ELR (cell line): ENCODE data around the gene COL15A1.

ENCODE experiments used
- DNase-seq: peaks from one replicate; pipeline ENCODE4 v3.0.0-alpha.2; 2015; ENCODE audit warnings: low read depth

Gene COL15A1

DNA sequence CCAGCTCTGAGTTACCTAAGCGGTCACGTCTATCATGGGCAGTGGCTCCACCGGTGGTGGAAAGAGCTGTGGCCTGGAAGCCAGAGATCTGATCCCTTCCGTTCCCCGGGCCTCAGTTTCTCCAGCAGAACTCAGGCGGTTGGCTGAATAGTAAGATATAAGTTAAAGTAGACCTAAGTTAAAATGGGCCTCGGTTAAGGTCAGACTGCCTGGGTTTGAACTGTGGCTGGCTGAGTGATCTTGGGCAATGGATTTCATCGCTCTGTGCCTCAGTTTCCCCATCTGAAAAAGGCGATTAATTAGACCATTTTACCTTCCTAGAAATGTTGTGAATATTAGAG is 997 bp downstream of the COL15A1 start:
- DNase-seq: no peak

DNA sequence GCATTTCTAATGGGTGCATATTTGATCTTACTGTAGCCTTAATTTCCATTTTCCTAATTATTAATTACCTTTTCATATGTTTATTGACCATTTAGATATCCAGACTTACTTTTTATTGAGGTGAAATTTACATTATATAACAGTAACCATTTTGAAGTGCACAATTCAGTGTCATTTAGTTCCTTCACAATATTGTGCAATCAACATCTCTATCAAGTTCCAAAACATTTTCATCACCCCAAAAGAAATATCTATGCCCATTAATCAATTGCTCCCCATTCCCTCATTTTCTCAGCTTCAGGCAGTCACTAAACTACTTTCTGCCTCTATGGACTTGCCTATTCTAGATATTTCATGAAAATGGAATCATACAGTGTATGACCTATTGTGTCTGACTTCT is 5.9 kb downstream of the COL15A1 start:
- DNase-seq: no peak

DNA sequence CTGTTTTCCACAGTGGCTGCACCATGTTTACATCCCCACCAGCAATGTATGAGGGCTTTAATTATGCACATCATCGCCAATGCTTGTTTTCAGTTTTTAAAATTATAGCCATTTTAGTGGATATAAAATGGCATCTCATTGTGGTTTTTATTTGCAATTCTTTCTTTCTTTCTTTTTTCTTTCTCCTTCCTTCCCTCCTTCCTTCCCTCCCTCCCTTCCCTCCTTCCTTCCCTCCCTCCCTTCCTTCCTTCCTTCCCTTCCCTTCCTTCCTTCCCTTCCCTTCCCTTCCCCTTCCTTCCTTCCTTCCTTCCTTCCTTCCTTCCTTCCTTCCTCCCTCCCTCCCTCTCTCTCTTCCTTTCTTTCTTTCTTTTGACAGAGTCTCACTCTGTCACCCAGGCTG is 6.6 kb downstream of the COL15A1 start:
- no peak for DNase-seq

DNA sequence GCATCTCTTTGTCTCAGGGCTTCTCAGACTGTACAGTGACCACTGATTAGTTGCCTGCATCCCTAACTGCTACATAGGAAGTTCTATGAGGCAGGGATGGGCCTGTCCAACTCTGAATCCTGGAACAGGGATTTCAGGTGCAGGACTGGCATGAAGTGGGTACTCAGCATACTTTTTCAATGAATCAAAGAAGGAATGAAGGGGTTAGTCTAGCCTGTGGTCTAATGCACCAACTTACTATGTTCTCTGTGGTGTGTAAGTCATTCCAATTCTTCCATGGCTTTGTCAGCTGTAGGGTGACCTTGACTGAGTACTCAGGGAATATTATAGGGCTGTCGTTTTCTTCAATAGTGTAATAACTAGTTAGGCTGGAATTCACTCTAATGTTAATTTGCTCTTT is 8.3 kb downstream of the COL15A1 start:
- DNase-seq: no peak

DNA sequence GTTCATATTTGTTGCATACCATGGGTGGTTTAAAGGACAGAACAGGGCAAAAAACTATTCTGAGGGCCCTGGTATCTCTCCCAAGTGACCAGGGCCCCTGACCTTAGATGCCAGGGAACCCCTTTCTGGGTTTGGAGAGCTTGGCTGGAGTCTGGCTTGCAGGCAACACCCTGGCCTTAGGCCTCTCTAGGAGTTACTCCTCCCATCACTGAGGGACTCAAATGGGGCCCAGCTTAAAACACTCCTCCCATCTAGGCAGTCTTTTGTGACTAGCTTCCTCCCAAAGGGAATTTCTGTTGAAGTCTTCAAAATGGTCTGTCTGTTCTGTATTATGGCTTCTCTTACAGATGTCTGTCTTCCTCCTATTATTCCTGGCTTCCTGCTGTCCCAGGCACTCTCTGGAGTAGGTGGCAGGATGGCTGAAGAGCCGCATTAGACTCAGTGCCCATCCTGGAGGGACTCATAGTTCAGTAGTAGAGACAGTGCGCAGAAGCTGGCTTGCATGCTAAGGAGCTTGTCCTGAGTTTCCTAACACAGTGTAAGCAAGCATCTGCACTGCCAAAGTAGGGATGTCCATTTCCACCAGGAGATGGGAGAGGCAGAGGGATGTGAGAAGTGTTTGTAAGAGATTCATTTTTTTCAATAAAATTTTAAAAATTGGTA is 10.0 kb downstream of the COL15A1 start:
- DNase-seq: no peak

DNA sequence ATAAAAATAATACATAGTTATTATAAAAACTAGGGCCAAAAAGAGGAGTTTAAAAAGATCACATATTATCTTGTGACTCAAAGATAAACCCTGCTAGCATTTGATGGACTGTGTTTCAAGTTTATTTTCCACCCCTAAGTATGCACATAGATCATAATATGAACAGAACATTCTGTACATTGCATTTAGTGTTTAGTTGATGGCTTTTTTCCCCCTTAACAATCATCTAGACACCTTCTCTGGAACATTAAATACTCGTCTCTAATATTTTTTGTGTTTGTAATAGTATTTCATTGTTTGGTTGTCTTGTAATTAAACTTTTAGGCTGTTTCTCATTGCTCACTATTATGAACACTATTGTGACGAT is 10.5 kb downstream of the COL15A1 start:
- no peak for DNase-seq

DNA sequence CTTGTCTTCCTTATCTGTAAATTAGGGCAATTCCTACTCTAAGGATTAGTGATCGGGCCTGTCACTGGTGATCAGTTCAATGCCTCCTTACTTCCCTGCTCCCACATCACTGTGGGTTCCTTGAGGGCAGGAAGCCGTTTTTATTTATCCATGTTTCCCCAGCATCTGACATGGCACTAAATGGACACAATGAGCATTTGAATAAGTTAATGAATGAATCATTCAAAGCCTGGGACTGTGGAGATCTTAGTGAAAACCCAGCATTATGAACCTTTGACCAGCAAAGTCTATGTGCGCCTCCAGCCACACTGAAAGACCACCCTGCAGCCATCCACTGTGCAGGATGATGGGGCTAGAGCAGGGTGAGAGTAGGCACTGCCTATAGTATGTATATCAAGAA is 11.6 kb downstream of the COL15A1 start:
- DNase-seq: no peak

DNA sequence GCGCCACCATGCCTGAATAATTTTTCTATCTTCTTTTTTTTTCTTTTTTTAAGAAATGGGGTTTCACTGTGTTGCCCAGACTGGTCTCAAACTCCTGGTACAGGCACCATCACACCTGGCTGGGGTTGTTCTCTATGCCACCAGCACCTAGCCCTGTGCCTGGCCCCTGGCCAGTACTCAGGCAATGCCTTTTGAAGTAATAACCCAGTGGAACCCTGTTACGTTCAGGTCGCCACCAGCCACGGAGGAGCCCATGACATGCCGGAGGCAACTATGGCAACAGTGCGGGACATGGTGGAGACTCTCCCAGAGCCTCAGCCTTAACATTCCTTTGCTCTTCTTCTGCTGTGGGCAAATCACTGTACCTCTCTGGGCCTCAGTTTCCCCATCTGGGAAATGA is 14.1 kb downstream of the COL15A1 start:
- no peak for DNase-seq

DNA sequence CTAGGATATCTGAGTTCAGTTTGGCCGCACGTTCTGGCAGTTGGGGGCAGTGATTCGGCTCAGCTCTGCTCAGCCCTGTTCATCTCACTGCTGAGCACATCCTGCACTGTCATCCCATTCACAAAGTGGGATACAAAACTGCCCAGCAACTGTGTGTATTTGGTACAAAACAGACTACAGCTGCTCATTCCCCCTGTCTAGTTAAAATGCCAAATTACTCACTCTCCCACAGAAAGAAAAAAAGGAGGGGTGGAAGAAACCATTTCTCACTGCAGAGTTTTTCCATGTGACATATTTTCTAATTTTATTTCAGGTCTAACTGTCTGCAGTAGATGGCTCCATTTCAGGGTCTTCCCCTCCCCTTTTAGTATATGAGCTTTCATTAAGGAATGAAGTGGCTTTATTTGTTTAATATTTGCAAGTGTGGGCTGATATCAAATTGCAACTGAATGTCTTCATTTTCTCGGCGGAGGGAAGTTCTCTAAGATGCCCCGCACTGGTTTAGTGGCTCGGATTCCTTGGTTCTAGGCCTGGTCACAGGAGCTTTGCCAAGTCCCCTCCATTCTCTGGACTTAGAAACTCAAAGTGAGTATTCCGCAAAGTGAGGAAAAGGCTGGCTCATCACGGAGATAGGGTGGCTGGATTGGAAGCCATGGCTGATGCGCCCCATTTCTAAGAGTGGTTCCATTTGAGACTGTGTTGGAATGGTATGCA is 14.7 kb downstream of the COL15A1 start:
- DNase-seq: peak; percentile 77

DNA sequence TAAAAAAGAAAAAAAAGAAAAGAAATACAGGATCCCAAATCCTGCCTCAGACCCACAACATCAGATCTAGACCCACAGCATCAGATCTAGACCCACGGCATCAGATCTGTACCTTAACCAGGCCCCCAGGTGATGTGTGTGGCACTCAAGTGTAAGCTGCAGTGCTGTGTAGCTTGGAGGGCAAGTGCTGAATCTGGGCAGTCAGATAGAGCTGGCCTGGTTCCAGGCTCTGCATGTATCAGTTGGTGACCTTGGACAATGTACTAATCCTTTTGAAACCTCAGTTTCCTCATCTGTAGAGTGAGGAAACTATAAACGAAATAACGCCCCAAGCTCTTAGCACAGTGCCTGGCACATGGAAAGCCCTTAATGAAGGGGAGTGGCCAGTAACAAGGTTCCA is 16.7 kb downstream of the COL15A1 start:
- DNase-seq: no peak

DNA sequence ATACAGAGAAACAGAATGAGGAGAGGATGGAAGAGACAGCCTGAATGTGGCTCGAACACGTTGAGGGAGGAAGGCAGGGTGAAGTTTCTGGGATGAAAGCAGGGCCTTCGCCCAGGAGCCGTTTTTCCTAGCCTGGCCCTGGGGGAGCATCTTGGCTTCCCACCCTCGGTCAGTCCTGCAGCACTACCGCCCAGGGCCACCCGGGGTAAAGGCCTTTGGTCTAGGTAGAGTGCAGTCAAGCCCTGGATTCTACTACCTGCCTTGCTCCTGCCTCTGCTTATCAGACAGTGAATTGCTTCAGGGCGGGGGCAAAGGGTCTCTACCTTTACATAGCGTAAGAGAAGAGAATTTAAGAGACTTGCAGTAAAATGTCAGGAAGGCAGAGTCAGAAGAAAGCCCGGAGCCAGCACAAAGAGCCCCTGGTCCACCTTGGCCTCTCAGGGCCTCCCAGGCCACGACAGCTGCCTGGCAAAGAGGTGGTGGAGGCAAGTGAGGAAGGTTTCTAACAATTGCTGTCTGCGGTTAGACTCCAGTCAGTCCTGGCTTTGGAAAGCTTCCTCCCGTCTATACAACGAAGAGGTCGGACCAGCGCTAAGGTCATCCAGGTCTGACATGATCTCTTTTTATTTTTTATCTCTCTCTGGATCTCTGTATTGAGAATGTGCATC is 17.9 kb downstream of the COL15A1 start:
- no peak for DNase-seq

DNA sequence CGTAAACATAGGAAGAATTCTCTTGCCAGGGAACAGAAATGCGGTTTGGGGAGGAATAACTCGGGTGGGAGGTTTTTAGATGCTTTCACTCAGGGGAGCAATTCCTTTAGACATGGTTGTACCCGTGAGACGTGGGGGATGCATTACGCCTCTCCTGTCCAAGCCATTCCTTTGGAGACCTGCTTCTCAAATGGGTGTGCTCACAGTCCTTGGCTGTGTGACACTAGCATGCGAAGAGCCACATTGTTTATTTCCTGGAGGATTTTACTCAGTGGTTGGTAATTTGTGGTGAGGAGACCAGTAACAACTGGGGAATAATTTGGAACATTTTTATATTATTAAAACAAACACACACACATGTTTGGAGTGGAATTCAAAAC is 18.5 kb downstream of the COL15A1 start:
- DNase-seq: peak; percentile 81

DNA sequence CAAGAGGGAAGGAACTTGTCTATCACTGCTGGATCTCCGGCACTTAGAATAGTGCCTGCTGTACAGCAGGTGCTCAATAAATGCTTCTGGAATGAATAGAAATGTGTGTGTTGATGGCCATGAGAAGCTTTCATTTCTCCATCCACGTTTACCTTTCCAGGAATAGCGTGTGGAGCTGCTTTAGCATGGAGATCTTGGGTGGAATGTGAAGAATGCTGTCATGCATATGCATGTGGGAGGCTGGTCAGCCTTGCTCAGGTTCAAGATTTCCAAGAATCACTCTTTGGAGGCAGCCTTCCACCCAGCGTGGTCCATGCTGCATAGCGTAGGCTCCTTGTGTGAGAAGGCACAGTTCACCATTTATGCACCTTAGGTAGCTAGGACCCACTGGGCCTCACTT is 19.2 kb downstream of the COL15A1 start:
- DNase-seq: peak; percentile 54

DNA sequence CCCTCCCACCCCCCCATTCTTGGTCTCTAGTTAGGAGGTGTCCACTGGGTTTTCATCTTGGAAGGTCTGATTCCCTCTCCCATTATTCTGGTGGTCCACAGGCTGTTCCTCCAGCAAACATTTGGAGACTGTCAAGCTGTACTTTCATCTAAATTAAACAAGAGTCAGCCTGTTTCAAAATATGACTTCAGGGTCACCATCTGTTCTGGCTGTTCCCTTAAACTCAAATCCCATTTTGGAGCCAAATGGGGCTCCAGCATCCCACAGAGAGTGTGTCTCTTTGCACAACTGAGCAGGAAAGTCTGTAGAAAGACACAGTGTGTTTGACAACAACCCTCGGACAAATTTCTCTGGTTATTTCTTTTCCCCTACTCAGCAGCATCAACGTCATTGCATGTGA is 20.5 kb downstream of the COL15A1 start:
- no peak for DNase-seq

DNA sequence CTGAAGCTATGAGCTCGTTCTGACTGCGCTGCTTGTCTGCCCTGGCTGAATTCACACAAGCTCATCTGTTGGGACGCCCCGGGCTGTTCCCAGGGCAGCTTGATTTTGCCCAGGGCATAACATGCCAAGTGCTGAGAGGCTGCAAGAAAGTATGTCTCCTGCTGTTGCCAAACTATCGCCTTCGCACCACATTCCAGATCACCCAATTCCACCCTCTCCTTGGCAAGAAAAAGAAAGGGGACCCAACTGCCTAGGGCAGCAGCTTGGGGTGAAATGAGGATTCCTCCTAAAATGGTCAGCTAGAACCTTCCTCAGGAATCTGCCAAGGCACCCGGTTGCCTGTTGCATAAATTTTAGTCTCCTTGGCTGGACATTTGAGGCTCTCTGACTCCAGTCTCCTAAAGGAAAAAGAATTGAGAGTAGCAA is 21.2 kb downstream of the COL15A1 start:
- DNase-seq: no peak

DNA sequence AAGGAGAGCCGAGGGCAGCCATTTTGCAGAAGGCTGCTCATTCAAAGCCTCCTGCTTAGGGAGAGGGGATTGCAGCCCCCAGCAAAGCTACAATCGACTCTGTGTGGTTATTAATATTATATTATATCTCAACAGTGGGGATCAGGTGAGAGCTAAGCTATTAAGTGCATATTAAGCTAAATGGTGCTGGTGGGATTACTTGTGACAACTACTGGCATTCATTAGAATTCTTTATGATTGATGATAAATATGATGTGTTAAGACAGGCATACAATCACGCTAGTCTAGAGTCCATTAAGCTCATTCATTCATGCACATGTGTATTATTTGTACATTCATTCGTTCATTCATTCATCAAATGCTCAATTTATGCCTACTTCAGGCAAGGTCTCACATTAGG is 23.0 kb downstream of the COL15A1 start:
- DNase-seq: no peak

DNA sequence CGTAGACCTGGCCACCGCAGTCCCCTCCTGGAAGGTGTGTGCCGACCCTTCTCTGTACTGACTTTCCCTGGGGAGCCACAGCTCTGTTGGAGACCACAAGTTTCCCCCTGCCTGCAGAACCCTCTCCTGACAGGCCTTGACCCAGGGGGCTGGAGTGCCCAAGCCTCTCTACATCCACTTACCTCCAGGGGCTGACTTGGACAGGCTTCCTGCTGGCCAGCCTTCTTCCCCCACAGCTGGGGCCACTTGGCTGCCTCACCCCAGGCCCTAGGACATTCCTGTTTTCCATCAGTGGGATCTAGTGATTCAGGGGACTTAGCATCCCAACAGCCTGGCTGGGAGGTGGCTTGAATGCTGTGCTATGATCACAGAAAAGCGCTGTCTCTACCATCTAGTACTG is 23.6 kb downstream of the COL15A1 start:
- no peak for DNase-seq

DNA sequence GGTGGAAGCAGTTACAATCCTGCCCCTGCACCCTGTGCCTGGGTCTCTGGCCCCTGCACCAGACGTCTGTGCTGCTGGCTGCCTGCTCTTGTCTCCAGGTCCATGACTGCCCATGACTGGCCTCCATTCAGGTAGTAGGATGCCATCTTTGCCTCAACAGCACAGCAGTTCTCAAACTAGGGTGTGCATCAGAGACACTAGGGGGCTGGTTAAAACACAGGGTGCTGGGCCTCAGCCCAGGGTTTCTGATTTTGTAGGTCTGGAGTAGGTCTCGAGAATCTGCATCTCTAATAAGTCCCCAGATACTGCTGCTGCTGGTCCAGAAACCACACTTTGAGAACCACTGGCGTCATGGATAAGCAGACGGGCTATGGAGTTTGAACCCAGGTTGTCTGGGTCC is 24.0 kb downstream of the COL15A1 start:
- no peak for DNase-seq

DNA sequence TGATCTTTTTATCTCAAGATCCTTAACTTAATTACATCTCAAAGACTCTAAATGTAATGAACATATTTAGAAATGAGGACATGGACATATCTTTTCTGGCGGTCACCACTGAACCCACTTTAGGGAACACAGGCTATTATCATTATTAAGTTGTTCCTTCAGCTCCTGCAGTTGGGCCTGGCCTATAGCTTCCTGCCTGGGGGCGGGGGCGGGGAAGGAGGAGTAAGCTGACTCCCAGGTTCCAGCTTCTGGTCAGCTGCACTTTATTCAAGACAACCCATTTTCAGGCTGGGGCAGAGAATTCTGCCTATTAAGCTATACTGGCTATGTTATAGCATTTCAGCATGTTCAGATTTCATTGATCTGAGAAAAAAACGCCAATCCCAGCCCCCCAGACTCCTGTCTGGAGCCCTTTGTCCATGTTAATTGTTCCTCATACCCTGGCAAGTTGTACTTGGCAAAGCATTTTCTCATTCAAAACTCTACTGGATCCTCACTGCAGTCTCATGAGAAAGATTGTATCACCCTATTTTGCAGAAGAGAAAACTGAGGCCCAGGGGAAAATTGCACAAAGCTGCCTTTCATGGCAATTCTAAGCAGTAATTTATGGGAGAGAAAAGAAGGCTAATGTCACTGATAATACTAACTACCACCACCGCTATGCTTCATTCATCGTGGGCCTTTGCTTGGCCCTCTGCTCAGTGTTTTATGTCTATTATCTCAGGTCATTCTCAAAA is 25.1 kb downstream of the COL15A1 start:
- DNase-seq: no peak

DNA sequence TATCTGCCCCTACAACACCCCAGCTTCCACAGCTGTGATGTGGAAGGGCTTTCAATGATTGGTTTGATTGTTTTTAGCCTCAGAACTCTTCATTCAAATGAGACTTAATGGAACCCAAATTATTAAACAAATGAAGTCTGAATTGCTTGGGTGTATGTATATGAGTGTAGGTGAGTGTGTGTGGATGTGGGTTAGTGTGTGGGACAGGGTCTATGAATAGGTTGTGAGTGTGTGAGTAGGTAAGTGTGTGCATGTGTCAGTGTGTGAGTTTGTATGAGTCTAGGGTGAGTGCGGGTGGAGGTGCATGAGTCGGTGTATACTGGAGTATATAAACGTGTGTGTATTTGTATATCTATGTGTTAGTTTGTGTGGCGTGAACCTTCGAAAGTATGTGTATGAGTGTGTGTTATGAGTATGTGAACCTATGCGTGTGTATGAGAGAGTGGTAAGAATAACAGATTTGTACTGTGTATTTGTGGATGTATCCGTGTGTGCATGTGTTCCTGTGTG is 26.9 kb downstream of the COL15A1 start:
- DNase-seq: peak; percentile 32

DNA sequence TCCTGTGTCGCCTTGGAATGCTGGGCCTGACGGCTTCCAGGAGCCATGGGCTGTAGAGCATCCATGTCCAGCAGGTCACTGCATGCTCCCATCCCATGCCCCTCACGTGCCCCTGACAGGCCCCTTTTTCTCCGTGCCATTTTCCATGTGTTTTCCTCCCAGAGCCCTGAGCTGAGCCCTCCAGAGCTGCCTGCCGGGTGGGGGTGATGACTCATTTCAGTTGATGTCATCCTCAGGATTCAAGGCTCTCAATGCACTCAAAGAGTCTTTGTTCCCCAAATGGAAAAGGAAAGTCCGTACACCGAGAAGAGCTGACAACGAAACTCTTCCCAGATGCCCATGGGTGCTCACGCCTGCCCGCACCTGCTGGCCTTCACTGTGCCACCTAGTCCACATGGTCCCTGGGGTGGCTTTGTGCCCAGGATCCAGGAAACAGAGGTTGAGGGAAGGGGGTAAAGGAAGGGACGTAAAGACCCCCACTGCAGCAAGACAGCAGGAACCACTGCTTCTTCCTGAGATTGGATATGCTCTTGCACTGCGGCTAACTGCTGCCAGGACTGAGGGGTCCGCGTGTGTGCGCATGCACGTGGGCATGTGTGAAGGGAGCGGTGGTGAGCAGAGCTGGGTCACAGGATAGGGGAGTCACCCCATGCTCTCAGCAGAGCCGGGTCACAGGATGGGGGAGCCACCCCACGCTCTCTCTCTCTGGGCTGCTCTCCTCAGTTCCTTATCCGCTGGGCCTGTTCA is 27.6 kb downstream of the COL15A1 start:
- peak; percentile 92 for DNase-seq

DNA sequence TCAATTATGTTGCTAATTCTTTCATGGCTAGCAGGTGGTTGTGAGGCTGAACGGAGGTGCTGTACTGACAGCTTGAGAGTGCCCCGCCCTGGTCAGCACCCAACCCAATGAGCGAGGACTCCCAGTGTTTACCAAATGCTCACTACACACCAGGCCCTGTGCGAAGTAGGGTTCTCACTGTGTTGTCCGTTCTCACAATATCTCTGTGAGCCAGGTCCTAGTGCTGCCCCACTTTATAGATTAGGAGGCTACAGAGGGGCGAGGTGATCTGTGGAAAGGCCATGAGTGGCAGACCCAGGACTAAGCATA is 28.2 kb downstream of the COL15A1 start:
- DNase-seq: no peak
